K562 (cell line): ENCODE data around the gene CKM. TPM values are rescaled to one million over a fixed set of nuclear protein-coding genes. Genes with fewer than 3 reads are reported as not detected.

Source experiments
- BHLHE40 ChIP-seq: IDR thresholded peaks from 2 replicates; pipeline ENCODE4 v1.6.1; 2011; ENCODE audit warnings: low read length, improper control_type of control experiment
- BRF2 ChIP-seq: IDR thresholded peaks from 3 replicates; pipeline ENCODE4 v1.6.1; 2011; ENCODE audit warnings: borderline replicate concordance, mild to moderate bottlenecking; ENCODE audit not compliant: insufficient read length, insufficient read depth
- CREB5 ChIP-seq: fragments of 250-450 bp; sonication (Bioruptor Pico); IDR thresholded peaks from 2 replicates; pipeline ENCODE4 v1.5.0; 2020; ENCODE audit warnings: mild to moderate bottlenecking
- GTF2A2 ChIP-seq: IDR thresholded peaks from 2 replicates; pipeline ENCODE4 v1.6.1; 2016; ENCODE audit warnings: mild to moderate bottlenecking, missing genetic modification characterization, missing compliant biosample characterization
- HNRNPH1 ChIP-seq: fragments of 200-400 bp; formaldehyde crosslinking; optimal IDR thresholded peaks from 2 replicates; pipeline ENCODE3; 2017; ENCODE audit warnings: low read depth, mild to moderate bottlenecking, low read length, moderate library complexity
- KLF10 ChIP-seq: fragments of 250-450 bp; sonication (Bioruptor Pico); IDR thresholded peaks from 2 replicates; pipeline ENCODE4 v1.6.1; 2021; ENCODE audit warnings: matching md5 sums
- MAX ChIP-seq: sonication (generic); formaldehyde crosslinking; IDR thresholded peaks from 2 replicates; pipeline ENCODE4 v1.9.0; 2022; ENCODE audit warnings: mild to moderate bottlenecking, missing genetic modification reagents
- NCOA4 ChIP-seq: fragments of 450-650 bp; IDR thresholded peaks from 2 replicates; pipeline ENCODE4 v1.6.1; 2018; ENCODE audit warnings: mild to moderate bottlenecking; ENCODE audit not compliant: partially characterized antibody
- NFE2L1 ChIP-seq: fragments of 450-650 bp; IDR thresholded peaks from 2 replicates; pipeline ENCODE4 v1.6.1; 2016; ENCODE audit warnings: missing genetic modification characterization, low read depth, mild to moderate bottlenecking, missing compliant biosample characterization, moderate library complexity, borderline replicate concordance
- NONO ChIP-seq, 2 experiments: fragments of 200-400 bp in 1 of 2; fragments of 450-650 bp in 1 of 2; formaldehyde crosslinking in 1 of 2; IDR thresholded peaks; 2 replicates each; pipeline ENCODE4 v1.6.1; 2017; ENCODE audit warnings: low read depth in 2 of 2, mild to moderate bottlenecking in 2 of 2, moderate library complexity in 2 of 2, low read length in 1 of 2
- PCBP1 ChIP-seq: fragments of 200-400 bp; formaldehyde crosslinking; IDR thresholded peaks from 2 replicates; pipeline ENCODE4 v1.6.1; 2018; ENCODE audit warnings: mild to moderate bottlenecking, low read depth, low read length; ENCODE audit not compliant: poor library complexity, severe bottlenecking
- PKNOX1 ChIP-seq: fragments of 450-650 bp; IDR thresholded peaks from 2 replicates; pipeline ENCODE4 v1.6.1; 2016
- POLR2AphosphoS5 ChIP-seq: IDR thresholded peaks from 2 replicates; pipeline ENCODE4 v1.6.1; 2011; ENCODE audit warnings: mild to moderate bottlenecking, low read depth, low read length, moderate library complexity; ENCODE audit not compliant: control insufficient read depth, insufficient read depth
- PTTG1 ChIP-seq: fragments of 450-650 bp; IDR thresholded peaks from 2 replicates; pipeline ENCODE4 v1.6.1; 2016; ENCODE audit warnings: low read depth, mild to moderate bottlenecking, missing genetic modification characterization, missing compliant biosample characterization
- SAFB ChIP-seq: fragments of 200-400 bp; formaldehyde crosslinking; IDR thresholded peaks from 2 replicates; pipeline ENCODE4 v1.6.1; 2017; ENCODE audit warnings: low read depth, low read length, borderline replicate concordance
- SIN3B ChIP-seq: fragments of 450-650 bp; IDR thresholded peaks from 2 replicates; pipeline ENCODE4 v1.6.1; 2017; ENCODE audit warnings: low read depth, mild to moderate bottlenecking, moderate library complexity
- SMAD4 ChIP-seq: fragments of 250-450 bp; sonication (Bioruptor Pico); conservative IDR thresholded peaks from 2 replicates; pipeline ENCODE4 v1.8.0; 2021; ENCODE audit warnings: inconsistent platforms, mild to moderate bottlenecking, moderate library complexity
- SRSF7 ChIP-seq: fragments of 200-400 bp; formaldehyde crosslinking; optimal IDR thresholded peaks from 2 replicates; pipeline ENCODE3; 2017; ENCODE audit warnings: mild to moderate bottlenecking, low read depth, low read length
- TCF7L2 ChIP-seq: fragments of 150-350 bp; IDR thresholded peaks from 2 replicates; pipeline ENCODE4 v1.6.1; 2016; ENCODE audit warnings: low read depth, mild to moderate bottlenecking, low read length, moderate library complexity
- ZNF12 ChIP-seq: sonication (generic); formaldehyde crosslinking; IDR thresholded peaks from 2 replicates; pipeline ENCODE4 v1.4.0; 2020; ENCODE audit warnings: mild to moderate bottlenecking, missing genetic modification reagents
- ZNF280B ChIP-seq: fragments of 250-450 bp; sonication (Bioruptor Pico); IDR thresholded peaks from 2 replicates; pipeline ENCODE4 v1.5.1; 2021; ENCODE audit warnings: mild to moderate bottlenecking
- polyA plus RNA-seq, 8 experiments: library from polyadenylated mRNA; depleted of rRNA in 4 of 8; stranded (reverse) in 5 of 8; unstranded in 3 of 8; fragments of >200 nt; fragmentation: Nextera tagmentation in 2 of 8; fragmentation: Illumina TruSeq in 1 of 8; extraction: Ambion mirVana in 2 of 8; extraction: Trizol in 1 of 8; gene quantifications; 2 replicates each; pipeline versions ENCODE4 v1.2.1 to v1.2.3, GENCODE V29; 2011 to 2014; ENCODE audit warnings: inconsistent platforms in 1 of 8, missing spikeins in 1 of 8
- total RNA-seq, 7 experiments: library from RNA; depleted of rRNA in 6 of 7; stranded (reverse); fragments of >200 nt in 6 of 7; fragmentation: Illumina TruSeq in 2 of 7; extraction: Trizol in 2 of 7; gene quantifications; 2 replicates each; pipeline versions ENCODE4 v1.2.1 to v1.2.3, GENCODE V29; 2011 to 2021; ENCODE audit warnings: low replicate concordance in 1 of 7
- TF ChIP-seq, protein P1 (sequence below), 2 experiments: fragments of 450-650 bp; IDR thresholded peaks; 2 replicates each; pipeline ENCODE4 v1.6.1; 2016

CKM gene
- total and polyA plus RNA-seq, 9 of the 15 experiments (the other 6 are each of a cell fraction or from before 2014, with no cell fraction given), result 0.06 to 0.17 (median 0.09) TPM; not detected in 4

GRCh38 chr19:45263013-45263412 is 59.7 kb downstream of the CKM start (continued):
- TF ChIP-seq ZNF280B (CRISPR knock-in tag), result no peak
- no peak for TF ChIP-seq NCOA4
- TF ChIP-seq, protein P1, sequence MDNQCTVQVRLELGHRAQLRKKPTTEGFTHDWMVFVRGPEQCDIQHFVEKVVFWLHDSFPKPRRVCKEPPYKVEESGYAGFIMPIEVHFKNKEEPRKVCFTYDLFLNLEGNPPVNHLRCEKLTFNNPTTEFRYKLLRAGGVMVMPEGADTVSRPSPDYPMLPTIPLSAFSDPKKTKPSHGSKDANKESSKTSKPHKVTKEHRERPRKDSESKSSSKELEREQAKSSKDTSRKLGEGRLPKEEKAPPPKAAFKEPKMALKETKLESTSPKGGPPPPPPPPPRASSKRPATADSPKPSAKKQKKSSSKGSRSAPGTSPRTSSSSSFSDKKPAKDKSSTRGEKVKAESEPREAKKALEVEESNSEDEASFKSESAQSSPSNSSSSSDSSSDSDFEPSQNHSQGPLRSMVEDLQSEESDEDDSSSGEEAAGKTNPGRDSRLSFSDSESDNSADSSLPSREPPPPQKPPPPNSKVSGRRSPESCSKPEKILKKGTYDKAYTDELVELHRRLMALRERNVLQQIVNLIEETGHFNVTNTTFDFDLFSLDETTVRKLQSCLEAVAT (IDR thresholded peaks at IDR 0.05), result no peak
- no peak for TF ChIP-seq PKNOX1
- no peak for TF ChIP-seq SIN3B
- TF ChIP-seq PCBP1, result no peak
- TF ChIP-seq NONO (IDR thresholded peaks at IDR 0.05; ENCODE audit: low read depth in 2 of 2, low read length in 1 of 2), result no peak
- no peak for TF ChIP-seq ZNF12 (CRISPR knock-in tag)
- no peak for TF ChIP-seq POLR2AphosphoS5
- TF ChIP-seq NFE2L1 (tag), result no peak
- TF ChIP-seq HNRNPH1, result no peak
- TF ChIP-seq CREB5 (CRISPR knock-in tag), result no peak
- TF ChIP-seq SMAD4, result 0 out of 2 replicates have a peak, but pooled peaks have one; percentile 16
- TF ChIP-seq PTTG1 (tag), result no peak
- TF ChIP-seq GTF2A2 (tag), result no peak
- no peak for TF ChIP-seq BRF2
- TF ChIP-seq BHLHE40, result no peak
- no peak for TF ChIP-seq SRSF7
- TF ChIP-seq MAX (CRISPR knock-in tag), result 0 out of 2 replicates have a peak, but pooled peaks have one; percentile 4
- TF ChIP-seq SAFB, result no peak
- TF ChIP-seq KLF10 (CRISPR knock-in tag), result no peak
- no peak for TF ChIP-seq TCF7L2
